Smooth muscle cell (in vitro differentiated cells): Measurements from ENCODE around the gene VIPR2. TPM values are rescaled to one million over a fixed set of nuclear protein-coding genes. Genes with fewer than 3 reads are reported as not detected.
A peak's percentile ranks its signal among the peaks of the same experiment; 100 is the strongest.

Source experiments
- DNase-seq: peaks from one replicate; lab custom pipeline; 2025; ENCODE audit not compliant: unreplicated experiment; lab: John Stamatoyannopoulos, UW
- H2AFZ ChIP-seq: fragments of 200-600 bp; sonication (generic); 2 replicates; pipeline ENCODE4 v1.6.0; 2016; ENCODE audit warnings: antibody characterized with exemption, low read depth, mild to moderate bottlenecking
- H3F3A ChIP-seq: fragments of 200-600 bp; sonication (generic); 2 replicates; pipeline ENCODE4 v1.6.0; 2017; ENCODE audit warnings: antibody characterized with exemption, low read depth
- H3K27ac ChIP-seq: fragments of 200-600 bp; sonication (generic); 2 replicates; pipeline ENCODE4 v1.5.1; 2016; ENCODE audit warnings: low read depth, mild to moderate bottlenecking
- H3K27me3 ChIP-seq: fragments of 200-600 bp; sonication (generic); 2 replicates; pipeline ENCODE4 v1.6.1; 2016; ENCODE audit warnings: low read depth, mild to moderate bottlenecking
- H3K36me3 ChIP-seq: fragments of 200-600 bp; sonication (generic); 2 replicates; pipeline ENCODE4 v1.5.1; 2016; ENCODE audit warnings: low read depth
- H3K4me1 ChIP-seq: fragments of 200-600 bp; sonication (generic); 2 replicates; pipeline ENCODE4 v1.5.1; 2016; ENCODE audit warnings: low read depth
- H3K4me2 ChIP-seq: fragments of 200-600 bp; sonication (generic); 2 replicates; pipeline ENCODE4 v1.6.0; 2016; ENCODE audit warnings: mild to moderate bottlenecking
- H3K4me3 ChIP-seq: fragments of 200-600 bp; sonication (generic); 2 replicates; pipeline ENCODE4 v1.5.1; 2016; ENCODE audit warnings: mild to moderate bottlenecking
- H3K79me2 ChIP-seq: fragments of 200-600 bp; sonication (generic); 2 replicates; pipeline ENCODE4 v1.6.0; 2016; ENCODE audit warnings: low read depth, mild to moderate bottlenecking
- H3K9ac ChIP-seq: fragments of 200-600 bp; sonication (generic); 2 replicates; pipeline ENCODE4 v1.6.0; 2016; ENCODE audit warnings: low read depth
- H3K9me3 ChIP-seq: fragments of 200-600 bp; sonication (generic); replicated peaks from 2 replicates; pipeline ENCODE4 v1.5.1; 2016; ENCODE audit warnings: low read depth
- H4K20me1 ChIP-seq: fragments of 200-600 bp; sonication (generic); 2 replicates; pipeline ENCODE4 v1.6.0; 2016; ENCODE audit warnings: low read depth
- WGBS: methylation state at CpG from one replicate; pipeline ENCODE4 v1.1.7; 2016; ENCODE audit warnings: low lambda C conversion rate; 5-methylcytosine and 5-hydroxymethylcytosine counted together
- polyA plus RNA-seq: library from polyadenylated mRNA; unstranded; fragments of >200 nt; fragmentation: Nextera tagmentation; extraction: Ambion mirVana; gene quantifications from 2 replicates; pipeline ENCODE4 v1.2.1, GENCODE V29; 2016
- total RNA-seq: library from RNA; depleted of rRNA; stranded (reverse); fragments of >200 nt; gene quantifications from 2 replicates; pipeline ENCODE4 v1.2.3, GENCODE V29; 2014
- TF ChIP-seq, protein P1 (sequence below): fragments of 200-600 bp; sonication (generic); IDR thresholded peaks from 2 replicates; pipeline ENCODE4 v1.5.1; 2017; ENCODE audit warnings: borderline replicate concordance, mild to moderate bottlenecking, antibody characterized with exemption; ENCODE audit not compliant: insufficient read depth, poor library complexity, severe bottlenecking

Gene VIPR2
- total and polyA plus RNA-seq, 2 experiments from 2014 or later, result not detected

DNA sequence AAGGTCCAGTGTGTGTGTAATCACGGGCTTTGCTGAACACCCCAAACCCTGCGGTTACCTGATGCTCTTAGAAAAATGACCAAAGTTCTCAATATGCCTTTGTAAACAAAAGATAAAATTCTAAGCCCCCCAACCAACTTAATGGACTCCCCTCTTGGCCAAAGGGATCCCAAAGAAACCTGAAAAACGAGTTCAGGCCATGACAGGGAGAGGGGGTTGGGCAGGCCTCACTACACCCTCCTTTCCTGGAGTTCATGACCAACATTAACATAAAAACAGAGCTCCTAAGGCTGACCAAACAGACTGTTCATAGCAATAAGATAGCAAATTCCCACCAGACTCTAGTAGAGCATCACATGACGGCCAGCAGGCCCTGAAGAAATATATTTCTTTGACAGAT lies 3.0 kb upstream of the VIPR2 start:
- Histone ChIP-seq H3K9me3 (no peaks in the 10 kb centered on the region), H3K27me3 (peaks cover 37% of the 10 kb centered on the region), H2AFZ (no peak overlapping the region), H3K36me3 (no peaks in the 10 kb centered on the region), H4K20me1 (no peaks in the 10 kb centered on the region), H3K4me1 (peaks cover 13% of the 10 kb centered on the region), H3K9ac (no peak overlapping the region), H3K4me3 (no peak overlapping the region), H3F3A (no peaks in the 10 kb centered on the region), H3K4me2 (no peak overlapping the region), H3K79me2 (no peaks in the 10 kb centered on the region), H3K27ac (no peak overlapping the region)
- no peak for DNase-seq
- WGBS, result 74% methylated on average over 4 of the region's 4 CpGs
- TF ChIP-seq, protein P1, sequence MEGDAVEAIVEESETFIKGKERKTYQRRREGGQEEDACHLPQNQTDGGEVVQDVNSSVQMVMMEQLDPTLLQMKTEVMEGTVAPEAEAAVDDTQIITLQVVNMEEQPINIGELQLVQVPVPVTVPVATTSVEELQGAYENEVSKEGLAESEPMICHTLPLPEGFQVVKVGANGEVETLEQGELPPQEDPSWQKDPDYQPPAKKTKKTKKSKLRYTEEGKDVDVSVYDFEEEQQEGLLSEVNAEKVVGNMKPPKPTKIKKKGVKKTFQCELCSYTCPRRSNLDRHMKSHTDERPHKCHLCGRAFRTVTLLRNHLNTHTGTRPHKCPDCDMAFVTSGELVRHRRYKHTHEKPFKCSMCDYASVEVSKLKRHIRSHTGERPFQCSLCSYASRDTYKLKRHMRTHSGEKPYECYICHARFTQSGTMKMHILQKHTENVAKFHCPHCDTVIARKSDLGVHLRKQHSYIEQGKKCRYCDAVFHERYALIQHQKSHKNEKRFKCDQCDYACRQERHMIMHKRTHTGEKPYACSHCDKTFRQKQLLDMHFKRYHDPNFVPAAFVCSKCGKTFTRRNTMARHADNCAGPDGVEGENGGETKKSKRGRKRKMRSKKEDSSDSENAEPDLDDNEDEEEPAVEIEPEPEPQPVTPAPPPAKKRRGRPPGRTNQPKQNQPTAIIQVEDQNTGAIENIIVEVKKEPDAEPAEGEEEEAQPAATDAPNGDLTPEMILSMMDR, result no peak

DNA sequence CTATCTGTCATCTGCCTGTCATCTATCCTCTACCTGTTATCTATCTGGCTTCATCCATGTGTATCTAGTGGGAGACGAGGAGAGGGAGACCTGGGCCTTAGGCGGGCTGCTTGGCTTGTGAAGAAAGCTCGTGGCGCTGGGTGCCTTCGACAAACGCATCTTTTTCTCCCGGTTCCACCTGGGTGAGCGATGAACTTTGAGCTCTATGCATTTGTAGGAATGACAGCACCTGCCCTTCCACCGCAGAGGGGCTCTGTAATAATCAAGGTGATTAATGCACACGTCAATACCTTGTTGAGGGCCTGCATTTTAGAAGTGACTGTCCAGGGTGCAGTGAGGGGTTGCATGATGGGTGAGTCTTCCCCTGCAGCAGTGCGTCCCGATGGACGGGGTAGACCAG lies 2.6 kb upstream of the VIPR2 start:
- H4K20me1 ChIP-seq, result no peaks in the 10 kb centered on the region
- H3K9me3 ChIP-seq, result no peaks in the 10 kb centered on the region
- no peak overlapping the region for H3K27ac ChIP-seq
- 89% methylated on average over 13 of the region's 13 CpGs for WGBS
- DNase-seq, result no peak
- H3K79me2 ChIP-seq, result no peaks in the 10 kb centered on the region
- TF ChIP-seq, protein P1, result no peak
- no peak overlapping the region for H3K4me2 ChIP-seq
- H3F3A ChIP-seq, result no peaks in the 10 kb centered on the region
- H3K9ac ChIP-seq, result no peak overlapping the region
- H3K36me3 ChIP-seq, result no peaks in the 10 kb centered on the region
- no peak overlapping the region for H3K4me3 ChIP-seq
- peaks cover 14% of the 10 kb centered on the region for H3K4me1 ChIP-seq
- H2AFZ ChIP-seq, result no peak overlapping the region
- H3K27me3 ChIP-seq, result peaks cover 41% of the 10 kb centered on the region

DNA sequence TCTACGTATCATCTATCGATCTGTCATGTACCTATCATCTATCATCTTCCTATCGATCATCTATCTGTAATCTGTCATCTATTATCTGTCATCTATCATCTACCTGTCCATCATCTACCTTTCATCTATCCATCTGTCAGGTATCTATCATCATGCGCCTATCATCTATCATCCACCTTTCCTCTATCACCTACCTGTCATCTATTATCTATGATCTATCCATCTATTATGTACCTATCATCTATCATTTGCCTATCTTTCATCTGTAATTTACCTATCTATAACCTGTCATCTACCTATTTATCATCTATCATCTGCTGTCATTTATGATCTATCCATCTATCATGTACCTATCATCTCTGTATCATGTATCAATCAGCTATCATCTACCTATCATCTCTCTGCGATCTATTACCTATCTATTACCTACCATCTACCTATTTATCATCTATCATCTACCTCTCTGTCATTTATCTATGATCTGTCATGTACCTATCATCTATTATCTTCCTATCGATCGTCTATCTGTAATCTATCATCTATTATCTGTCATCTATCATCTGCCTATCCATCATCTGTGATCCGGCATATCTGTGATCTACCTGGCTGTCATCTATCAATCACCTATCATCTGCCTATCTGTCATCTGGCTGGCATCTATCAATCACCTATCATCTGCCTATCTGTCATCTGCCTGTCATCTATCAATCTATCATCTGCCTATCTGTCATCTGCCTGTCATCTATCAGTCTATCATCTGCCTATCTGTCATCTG lies 1.6 kb upstream of the VIPR2 start:
- Histone ChIP-seq H3K9ac (no peak overlapping the region), H3K27ac (no peak overlapping the region), H3K4me2 (no peak overlapping the region), H3K79me2 (no peaks in the 10 kb centered on the region), H3K27me3 (peaks cover 51% of the 10 kb centered on the region), H3K4me1 (peaks cover 21% of the 10 kb centered on the region), H3K4me3 (no peak overlapping the region), H3F3A (no peaks in the 10 kb centered on the region), H2AFZ (no peak overlapping the region), H3K36me3 (no peaks in the 10 kb centered on the region), H4K20me1 (no peaks in the 10 kb centered on the region), H3K9me3 (no peaks in the 10 kb centered on the region)
- WGBS, result 99% methylated on average over 8 of the region's 8 CpGs
- no peak for DNase-seq
- TF ChIP-seq, protein P1, result no peak

DNA sequence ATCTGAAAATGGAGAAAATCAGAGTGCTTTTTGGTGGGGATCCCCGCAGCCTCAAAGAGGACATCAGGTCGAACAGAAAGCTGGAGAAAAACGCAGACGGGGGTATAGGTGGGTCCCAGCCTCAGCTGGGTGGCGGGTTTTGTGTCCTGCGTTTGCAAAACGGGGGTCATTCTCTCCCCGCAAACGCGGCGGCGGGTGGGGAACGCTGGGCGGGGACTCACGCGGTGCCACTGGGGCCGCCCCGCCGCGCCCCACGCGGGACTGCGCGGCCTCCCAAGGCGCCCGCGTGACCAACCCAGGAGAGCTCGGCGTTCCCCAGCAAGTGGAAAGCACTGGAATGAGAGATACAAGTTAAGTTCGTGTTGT lies 806 bp upstream of the VIPR2 start:
- WGBS, result 14% methylated on average over 22 of the region's 30 CpGs

More for the DNA sequence above, 806 bp upstream of the VIPR2 start:
- no peak for DNase-seq
- Histone ChIP-seq H3K9me3 (no peaks in the 10 kb centered on the region), H3K79me2 (no peaks in the 10 kb centered on the region), H3F3A (no peaks in the 10 kb centered on the region), H3K9ac (no peak overlapping the region), H3K27me3 (peaks cover 57% of the 10 kb centered on the region), H3K4me1 (peaks cover 26% of the 10 kb centered on the region), H3K4me2 (peak overlapping the region; percentile 91), H3K4me3 (peak overlapping the region; percentile 56), H3K36me3 (no peaks in the 10 kb centered on the region), H4K20me1 (no peaks in the 10 kb centered on the region), H3K27ac (no peak overlapping the region), H2AFZ (no peak overlapping the region)
- TF ChIP-seq, protein P1, result no peak
